Heart left ventricle (tissue), 16 donors: ENCODE results near the gene PGC. TPM values are rescaled to one million over a fixed set of nuclear protein-coding genes. Genes with fewer than 3 reads are reported as not detected.

Experiments
- ATAC-seq, 4 donors: fragments of 200-7000 bp; cut with Tn5 transposase; one replicate each; pipeline ENCODE4 v1.9.1; 2020 to 2022; ENCODE audit warnings: moderate library complexity in 4 of 4, mild to moderate bottlenecking in 3 of 4, moderate number of reproducible peaks in 1 of 4
- DNase-seq, 5 donors: peaks; one replicate each; pipeline ENCODE4 v3.0.0-alpha.2; 2020
- H3K27ac ChIP-seq, 12 donors: fragments of 200-600 bp; sonication (generic) in 4 of 12; one replicate each; pipeline versions ENCODE4 v1.5.0 to v1.8.0; 2016 to 2022; ENCODE audit warnings: mild to moderate bottlenecking in 2 of 12
- H3K27me3 ChIP-seq, 9 donors: fragments of 200-600 bp; sonication (generic) in 2 of 9; one replicate each; pipeline versions ENCODE4 v1.5.1 to v1.8.0; 2016 to 2022; ENCODE audit warnings: mild to moderate bottlenecking in 3 of 9
- H3K36me3 ChIP-seq, 9 donors: fragments of 200-600 bp; sonication (generic) in 2 of 9; one replicate each; pipeline versions ENCODE4 v1.5.0 to v1.8.0; 2018 to 2022; ENCODE audit warnings: mild to moderate bottlenecking in 2 of 9
- H3K4me1 ChIP-seq, 12 donors: fragments of 200-600 bp; sonication (generic) in 4 of 12; one replicate each; pipeline versions ENCODE4 v1.5.0 to v1.8.0; 2016 to 2022; ENCODE audit warnings: mild to moderate bottlenecking in 3 of 12
- H3K4me3 ChIP-seq, 12 donors: fragments of 200-600 bp; sonication (generic) in 4 of 12; one replicate each; pipeline versions ENCODE4 v1.5.0 to v1.8.0; 2017 to 2022; ENCODE audit warnings: mild to moderate bottlenecking in 9 of 12, moderate library complexity in 4 of 12
- H3K9me3 ChIP-seq, 12 donors: fragments of 200-600 bp; sonication (generic) in 4 of 12; one replicate each; pipeline versions ENCODE4 v1.5.0 to v1.8.0; 2016 to 2022; ENCODE audit warnings: mild to moderate bottlenecking in 1 of 12
- CTCF ChIP-seq, 12 donors: fragments of 200-600 bp; sonication (generic) in 4 of 12; IDR thresholded peaks; one replicate each; pipeline versions ENCODE4 v1.5.0 to v1.8.0; 2018 to 2022; ENCODE audit warnings: antibody characterized with exemption in 12 of 12, mild to moderate bottlenecking in 5 of 12
- POLR2A ChIP-seq, 2 donors: fragments of 450-650 bp; IDR thresholded peaks; one replicate each; pipeline ENCODE4 v1.6.1; 2017; ENCODE audit warnings: antibody characterized with exemption in 2 of 2, mild to moderate bottlenecking in 2 of 2, moderate library complexity in 2 of 2
- WGBS, 4 donors: extraction: QIAGEN DNeasy Blood & Tissue Kit in 2 of 4; methylation state at CpG; one replicate each; pipeline versions ENCODE4 v1.1.5 to v1.1.7; 2013 to 2018; 5-methylcytosine and 5-hydroxymethylcytosine counted together
- intact Hi-C, 10 donors: fragments of 100-400 bp; cut with DNase I; formaldehyde crosslinking; loops; one replicate each; pipeline versions ENCODE4 v1.11.1 to v1.14.2; 2022
- polyA plus RNA-seq, 2 donors: library from polyadenylated mRNA; stranded (reverse); fragments of 200-250 nt; gene quantifications; one replicate each; pipeline ENCODE4 v1.2.3, GENCODE V29; 2013
- total RNA-seq, 9 donors: library from RNA; depleted of rRNA in 2 of 9; stranded (reverse); fragments of >200 nt in 2 of 9; fragmentation: NEBNext Ultra II Directional in 3 of 9; extraction: Animal tissue kit (Norgen Biotek cat#: 25700) in 3 of 9; gene quantifications; one replicate each; pipeline versions ENCODE4 v1.1.0 to v1.2.4, GENCODE V29; 2016 to 2023
- donor health status: ischemic (EF 13 %, LVEDD 7.1; RV severe dilation, severe dysfunction).
- donor health status: healthy with polysubstance abuse.
- donor health status: DM: no; HTN: yes; CAD: no.
- donor health status: DM: no; HTN: no; CAD: no.
- donor health status: ischemic (EF 25% LVEDD 6.9; RV normal size, moderate dysfunction).
- donor health status: ischemic (EF 25% LVEDD 5.7; RV mildly dilated, moderate dysfunction).
- donor health status: healthy.
- donor health status: DM: yes; HTN: yes; CAD: no.
- donor health status: ischemic (EF 35%, LVEDD 5.7; RV mildly dilated, moderate dysfunction).
- donor health status: nonischemic (EF 11% LVEDD 7.7; RV severe dilation, severe dysfunction).
- donor health status: DM: yes; HTN: yes; CAD: no.
- donor health status: PGD.
- donor health status: ischemic (EF 29% LVEDD 5.4; RV normal size, mild dysfunction).
- donor health status: nonischemic (EF 23%, LVEDD 6.1; RV moderate dilation, normal function).

Gene PGC
- total and polyA plus RNA-seq, 11 donors = 1.1 TPM; not detected in 10

- DNase-seq (peak; percentile 95 to 97 (median 96)), ATAC-seq (peak; percentile 47 to 76 (median 68))
- Histone ChIP-seq H3K4me3 (peak within 1 kb of the TSS; percentile 75 to 100 (median 96)), H3K4me1 (peaks cover 11 to 41% (median 33%) of the 10 kb centered on the region in 12 donors), H3K27ac (peak within 1 kb of the TSS; percentile 98 to 100 (median 98)), H3K36me3 (peaks cover 0 to 3% (median 0%) of the 10 kb centered on the region in 9 donors), H3K9me3 (no peaks in the 10 kb centered on the region), H3K27me3 (no peaks in the 10 kb centered on the region)
- 7 to 13% (median 10%) methylated on average over 24 to 50 of the region's 50 CpGs for WGBS, 4 donors
- intact Hi-C loops = loop anchor here in 8 of 10 donors (1.0 to 5.0 kb wide), 7 partner anchors 29 to 53 kb away; partner anchors contain the start of gene FRS3 (in 6 of the 8)
- TF ChIP-seq POLR2A (IDR thresholded peaks at IDR 0.05) = peak; percentile 28 to 52
- TF ChIP-seq CTCF (IDR thresholded peaks at IDR 0.05) = peak; percentile 82 to 100 (median 95)
Measured at GRCh38 chr6:41735427-41736185, 11.6 kb downstream of the PGC start, which contains the start of gene TFEB. TFEB (minus strand) TSS chr6:41735608; CDS start chr6:41691213, 44,395 bp downstream.

GRCh38 chr6:41734666-41735426 is 12.4 kb downstream of the PGC start:
- DNase-seq (peak; percentile 87 to 92 (median 91)), ATAC-seq (peak; percentile 66 to 85 (median 82))
- Histone ChIP-seq H3K4me3 (peak overlapping the region; percentile 75 to 100 (median 96)), H3K9me3 (no peaks in the 10 kb centered on the region), H3K27me3 (no peaks in the 10 kb centered on the region), H3K36me3 (peaks cover 0 to 3% (median 0%) of the 10 kb centered on the region in 9 donors), H3K4me1 (peaks cover 14 to 49% (median 40%) of the 10 kb centered on the region in 12 donors), H3K27ac (peak overlapping the region; percentile 98 to 100 (median 98))
- no peak for TF ChIP-seq POLR2A (IDR thresholded peaks at IDR 0.05)
- no peak for TF ChIP-seq CTCF (IDR thresholded peaks at IDR 0.05)
- intact Hi-C loops = loop anchor here in 9 of 10 donors (1.0 to 5.0 kb wide), 7 partner anchors 28 to 52 kb away; partner anchors contain the start of gene FRS3 (in 7 of the 9)
- 0 to 1% (median 1%) methylated on average over 23 to 76 of the region's 76 CpGs for WGBS, 4 donors

GRCh38 chr6:41733707-41734665 is 13.2 kb downstream of the PGC start:
- peaks cover 0 to 3% (median 0%) of the 10 kb centered on the region in 9 donors for H3K36me3 ChIP-seq
- peak; percentile 51 to 76 (median 72) for ATAC-seq
- TF ChIP-seq POLR2A (IDR thresholded peaks at IDR 0.05) = peak in 1 of 2 donors; percentile 44
- TF ChIP-seq CTCF (IDR thresholded peaks at IDR 0.05) = peak in 1 of 12 donors; percentile 3
- peaks cover 14 to 58% (median 47%) of the 10 kb centered on the region in 12 donors for H3K4me1 ChIP-seq
- DNase-seq = peak; percentile 78 to 89 (median 83)
- H3K9me3 ChIP-seq = no peaks in the 10 kb centered on the region
- peak overlapping the region; percentile 98 to 100 (median 98) for H3K27ac ChIP-seq
- intact Hi-C loops = loop anchor here in 8 of 10 donors (1.0 to 2.0 kb wide), 4 partner anchors 27 to 51 kb away; partner anchors contain the start of gene FRS3 (in 2 of the 8)
- WGBS, 4 donors = 0 to 2% (median 1%) methylated on average over 35 to 73 of the region's 73 CpGs
- no peaks in the 10 kb centered on the region for H3K27me3 ChIP-seq
- peak overlapping the region; percentile 75 to 100 (median 96) for H3K4me3 ChIP-seq
